Subcutaneous adipose tissue (tissue), 4 donors: Measurements from ENCODE around the gene TOMM7. TPM values are rescaled to one million over a fixed set of nuclear protein-coding genes. Genes with fewer than 3 reads are reported as not detected.

Experiments
- total RNA-seq, 4 donors: library from RNA; depleted of rRNA; stranded (reverse); fragments of >200 nt; gene quantifications; one replicate each; pipeline ENCODE4 v1.1.0, GENCODE V29; 2016
- TF ChIP-seq, protein P1 (sequence below): fragments of 450-650 bp; IDR thresholded peaks from one replicate; pipeline ENCODE4 v1.5.1; 2016; ENCODE audit warnings: low read depth, mild to moderate bottlenecking, control low read depth, antibody characterized with exemption, moderate library complexity

Gene TOMM7
- total RNA-seq, 4 donors from 2014 or later = 174 to 260 (median 210) TPM

DNA sequence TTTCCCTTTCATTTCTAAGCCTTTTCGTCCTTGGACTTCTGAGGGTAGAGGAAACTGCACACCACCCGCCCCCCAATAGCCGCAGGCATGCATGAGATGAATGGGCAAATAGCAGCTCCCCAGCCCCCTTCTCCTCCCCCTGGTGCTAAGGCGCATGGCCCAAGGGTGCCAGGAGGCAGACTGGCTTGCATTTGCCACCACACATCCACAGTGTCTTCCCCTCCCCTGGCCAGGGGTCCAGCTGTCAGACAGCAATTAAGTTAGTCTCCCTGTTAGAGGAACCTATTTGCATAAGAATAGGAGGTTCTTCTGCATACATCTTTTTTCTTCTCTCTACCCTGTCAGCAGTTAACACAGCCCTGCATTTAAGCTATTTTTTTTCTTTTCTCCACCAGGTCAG is 20.2 kb downstream of the TOMM7 start:
- TF ChIP-seq, protein P1, sequence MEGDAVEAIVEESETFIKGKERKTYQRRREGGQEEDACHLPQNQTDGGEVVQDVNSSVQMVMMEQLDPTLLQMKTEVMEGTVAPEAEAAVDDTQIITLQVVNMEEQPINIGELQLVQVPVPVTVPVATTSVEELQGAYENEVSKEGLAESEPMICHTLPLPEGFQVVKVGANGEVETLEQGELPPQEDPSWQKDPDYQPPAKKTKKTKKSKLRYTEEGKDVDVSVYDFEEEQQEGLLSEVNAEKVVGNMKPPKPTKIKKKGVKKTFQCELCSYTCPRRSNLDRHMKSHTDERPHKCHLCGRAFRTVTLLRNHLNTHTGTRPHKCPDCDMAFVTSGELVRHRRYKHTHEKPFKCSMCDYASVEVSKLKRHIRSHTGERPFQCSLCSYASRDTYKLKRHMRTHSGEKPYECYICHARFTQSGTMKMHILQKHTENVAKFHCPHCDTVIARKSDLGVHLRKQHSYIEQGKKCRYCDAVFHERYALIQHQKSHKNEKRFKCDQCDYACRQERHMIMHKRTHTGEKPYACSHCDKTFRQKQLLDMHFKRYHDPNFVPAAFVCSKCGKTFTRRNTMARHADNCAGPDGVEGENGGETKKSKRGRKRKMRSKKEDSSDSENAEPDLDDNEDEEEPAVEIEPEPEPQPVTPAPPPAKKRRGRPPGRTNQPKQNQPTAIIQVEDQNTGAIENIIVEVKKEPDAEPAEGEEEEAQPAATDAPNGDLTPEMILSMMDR = no peak

DNA sequence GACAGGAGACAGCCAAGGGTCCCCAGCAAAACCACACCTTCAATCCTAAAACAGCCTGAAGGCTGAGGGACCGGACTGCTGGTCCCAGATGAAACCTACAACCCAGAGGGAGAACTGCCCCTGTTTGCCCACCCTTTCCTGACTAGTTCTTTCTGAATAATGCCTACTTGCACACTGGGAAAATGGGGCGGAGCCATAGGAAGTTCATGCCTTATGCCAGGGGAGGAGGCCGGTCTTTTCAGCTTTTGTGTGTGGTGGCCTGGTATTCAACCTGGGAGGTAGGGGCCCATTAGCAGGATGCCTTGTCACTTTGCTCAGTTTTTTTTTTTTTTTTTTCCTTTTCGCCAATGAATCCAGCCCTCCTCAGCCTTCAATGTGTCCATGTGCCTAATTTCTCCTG is 20.7 kb downstream of the TOMM7 start:
- TF ChIP-seq, protein P1 = no peak

DNA sequence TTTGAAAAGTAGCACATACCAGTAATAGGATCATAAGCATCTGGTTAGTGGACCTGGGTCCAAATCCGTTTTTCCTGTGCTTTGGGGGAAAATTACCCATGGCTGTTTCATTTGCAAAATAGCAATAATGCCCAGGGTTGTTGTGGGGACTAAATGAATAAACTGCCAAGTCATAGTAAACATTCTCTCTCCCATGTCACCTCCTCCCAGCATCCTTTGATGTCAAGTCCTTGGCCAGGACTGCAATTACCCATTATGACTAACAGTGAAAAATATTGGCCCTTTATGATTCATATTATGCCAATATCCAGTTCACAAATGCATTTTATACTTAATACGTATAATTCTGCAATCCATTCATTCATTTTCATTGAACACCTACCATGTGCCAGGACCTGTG is 23.0 kb downstream of the TOMM7 start:
- TF ChIP-seq, protein P1 = no peak

DNA sequence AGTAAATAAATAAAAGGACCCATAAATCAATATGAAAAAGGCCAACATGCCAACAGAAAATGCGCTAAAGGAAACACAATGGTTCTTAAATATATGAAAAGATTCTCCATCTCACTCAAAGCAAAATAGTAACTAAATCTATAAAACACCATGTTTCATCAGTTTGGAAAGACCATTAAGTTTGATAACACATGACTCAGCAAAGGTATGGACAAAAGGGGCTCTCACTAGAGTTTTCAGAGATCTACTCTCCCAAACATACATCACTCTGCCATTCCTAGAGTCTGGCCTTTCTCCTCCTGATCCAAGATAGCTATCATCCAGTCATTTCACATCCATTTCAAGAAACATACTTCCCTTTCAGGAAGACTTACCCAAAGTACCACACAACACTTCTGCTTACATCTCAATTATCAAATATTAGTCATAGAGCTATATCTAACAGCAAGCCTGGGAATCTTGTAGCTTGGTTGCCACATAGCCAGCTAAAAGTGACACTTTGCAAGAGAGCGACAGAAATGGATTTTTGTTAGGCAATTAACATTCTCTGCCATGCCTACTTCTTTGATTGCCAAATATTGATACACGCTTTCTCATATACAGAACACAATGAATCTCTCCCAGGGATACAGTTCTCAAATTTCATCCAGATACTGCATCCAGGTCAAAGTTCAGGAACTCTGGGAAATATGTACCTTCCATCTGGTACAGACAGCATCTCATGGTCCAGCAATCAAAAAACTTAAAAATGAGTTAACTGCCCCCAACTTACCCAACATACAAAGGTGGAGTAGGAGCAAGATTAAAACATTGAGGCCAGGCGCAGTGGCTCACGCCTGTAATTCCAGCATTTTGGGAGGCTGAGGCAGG is 28.8 kb downstream of the TOMM7 start:
- TF ChIP-seq, protein P1 = no peak

DNA sequence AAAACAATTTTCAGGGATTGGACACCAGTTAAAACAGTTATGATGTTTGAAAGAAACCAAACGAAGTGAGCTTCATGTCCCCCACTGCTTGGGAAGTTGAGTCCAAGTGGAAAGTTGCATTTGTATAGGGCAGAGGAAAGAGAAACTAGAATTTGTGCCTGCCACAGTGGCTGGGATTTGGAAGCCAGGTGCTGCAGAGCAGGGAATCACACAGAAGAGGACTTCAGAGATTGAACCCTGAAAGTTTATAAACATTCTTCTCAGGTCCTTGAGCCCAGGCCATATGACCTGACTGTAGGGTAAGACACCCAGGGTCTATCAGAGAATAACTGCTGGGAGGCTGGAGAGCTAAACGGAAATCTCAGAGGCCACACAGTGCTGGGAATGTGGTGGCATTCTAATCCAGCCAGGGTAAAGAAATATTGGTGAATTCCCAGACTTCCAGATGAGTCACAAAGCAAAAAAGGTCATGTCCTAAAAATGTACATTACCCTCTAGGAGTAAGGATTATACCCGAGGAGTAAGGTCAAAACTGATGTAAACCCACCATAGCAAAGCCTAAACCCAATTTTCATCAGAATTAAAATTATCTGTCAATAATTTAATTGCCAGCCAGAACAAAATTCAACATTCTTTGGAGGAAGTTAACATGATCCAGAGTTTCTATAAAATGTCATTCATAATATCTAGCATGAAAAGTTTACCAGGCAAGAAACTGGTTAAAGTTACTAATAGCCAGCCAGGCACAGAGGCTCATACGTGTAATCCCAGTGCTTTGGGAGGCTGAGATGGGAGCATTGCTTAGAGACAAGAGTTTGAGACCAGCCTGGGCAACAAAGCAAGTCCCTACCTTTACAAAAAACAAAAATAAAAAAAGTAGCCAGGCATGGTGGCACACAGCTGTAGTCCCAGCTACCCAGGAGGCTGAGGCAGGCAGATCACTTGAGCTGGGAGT is 31.2 kb downstream of the TOMM7 start:
- TF ChIP-seq, protein P1 = no peak

DNA sequence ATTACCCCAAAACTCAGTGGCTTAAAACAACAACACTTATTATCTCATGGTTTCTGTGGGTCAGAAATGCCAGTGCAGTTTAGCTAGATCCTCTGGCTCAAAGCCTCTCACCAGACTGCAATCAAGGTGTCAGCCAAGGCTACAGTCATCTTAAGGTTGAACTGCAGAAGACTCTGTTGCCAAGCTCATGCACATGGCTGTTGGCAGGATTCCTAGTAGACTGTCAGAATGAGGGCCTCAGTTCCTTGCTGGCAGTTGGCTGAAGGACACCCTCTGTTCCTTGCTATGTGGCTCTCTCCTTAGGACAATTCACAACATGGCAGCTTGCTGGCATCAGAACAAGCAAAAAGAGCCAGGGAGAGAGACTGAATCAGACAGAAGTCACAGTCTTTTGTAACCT is 34.7 kb downstream of the TOMM7 start:
- TF ChIP-seq, protein P1 = no peak
